Caco-2 (cell line): Measurements from ENCODE around the gene GUCD1. TPM values are rescaled to one million over a fixed set of nuclear protein-coding genes. Genes with fewer than 3 reads are reported as not detected.

Experiments
- BruUV-seq: library from RNA; stranded (reverse); fragments of 400-500 nt; replicated peaks from 2 replicates; lab custom pipeline; 2021; lab: Mats Ljungman, UMichigan
- CTCF ChIA-PET: fragments of 300-600 bp; sonication (Branson Sonifier 250); formaldehyde crosslinking; loops from one replicate; lab custom pipeline; 2022; ENCODE audit warnings: antibody characterized with exemption; lab: Charles Lee
- POLR2A ChIA-PET: fragments of 300-600 bp; sonication (Branson Sonifier 250); formaldehyde crosslinking; loops from one replicate; lab custom pipeline; 2022; ENCODE audit warnings: antibody characterized with exemption; lab: Charles Lee
- DNase-seq, 2 experiments: peaks; one replicate each; pipeline versions ENCODE4 v3.0.0 to v3.0.0-alpha.2; 2020 to 2022
- H3K27me3 ChIP-seq: replicated peaks from 2 replicates; pipeline ENCODE4 v1.6.0; 2011; ENCODE audit warnings: low read length; ENCODE audit not compliant: control insufficient read depth, insufficient read depth
- H3K36me3 ChIP-seq: 2 replicates; pipeline ENCODE4 v1.5.1; 2011; ENCODE audit warnings: low read length; ENCODE audit not compliant: control insufficient read depth, insufficient read depth
- H3K4me1 ChIP-seq: fragments of 250-450 bp; sonication (Bioruptor Pico); 2 replicates; pipeline ENCODE4 v1.5.1; 2020; ENCODE audit warnings: mild to moderate bottlenecking
- H3K4me3 ChIP-seq: 2 replicates; pipeline ENCODE4 v1.5.1; 2011; ENCODE audit warnings: low read depth, mild to moderate bottlenecking, control low read depth, low read length
- H3K9me3 ChIP-seq: fragments of 250-450 bp; sonication (Bioruptor Pico); 2 replicates; pipeline ENCODE4 v1.5.1; 2020; ENCODE audit warnings: mild to moderate bottlenecking, moderate library complexity
- H3K27ac Mint-ChIP-seq: one replicate; pipeline ENCODE4 v1.8.0; 2022; ENCODE audit warnings: mixed read lengths; ENCODE audit not compliant: unreplicated experiment
- H3K27me3 Mint-ChIP-seq: one replicate; pipeline ENCODE4 v1.8.0; 2022; ENCODE audit warnings: mixed read lengths; ENCODE audit not compliant: insufficient read depth, unreplicated experiment
- H3K36me3 Mint-ChIP-seq: one replicate; pipeline ENCODE4 v1.8.0; 2022; ENCODE audit warnings: mild to moderate bottlenecking, mixed read lengths; ENCODE audit not compliant: insufficient read depth, unreplicated experiment
- H3K4me1 Mint-ChIP-seq: one replicate; pipeline ENCODE4 v1.8.0; 2022; ENCODE audit warnings: low read depth, mixed read lengths; ENCODE audit not compliant: unreplicated experiment
- H3K4me3 Mint-ChIP-seq: one replicate; pipeline ENCODE4 v1.8.0; 2022; ENCODE audit warnings: mild to moderate bottlenecking, moderate library complexity, mixed read lengths; ENCODE audit not compliant: unreplicated experiment
- H3K9me3 Mint-ChIP-seq: one replicate; pipeline ENCODE4 v1.8.0; 2022; ENCODE audit warnings: mixed read lengths; ENCODE audit not compliant: unreplicated experiment
- CTCF ChIP-seq, 2 experiments: fragments of 200-600 bp in 1 of 2; IDR thresholded peaks; 1 replicate in 1 of 2; 2 replicates in 1 of 2; pipeline versions ENCODE4 v1.5.1 to v1.8.0; 2011 to 2022; ENCODE audit warnings: antibody characterized with exemption in 1 of 2, control low read depth in 1 of 2, inconsistent platforms in 1 of 2, low read depth in 1 of 2, low read length in 1 of 2, mild to moderate bottlenecking in 1 of 2, moderate library complexity in 1 of 2; ENCODE audit not compliant: insufficient read depth in 1 of 2, severe bottlenecking in 1 of 2, unreplicated experiment in 1 of 2
- intact Hi-C: fragments of 100-400 bp; cut with micrococcal nuclease; formaldehyde crosslinking; loops from one replicate; pipeline ENCODE4 v1.10.0; 2022; ENCODE audit not compliant: unreplicated experiment
- total RNA-seq: library from RNA; stranded (reverse); gene quantifications from 2 replicates; pipeline ENCODE4 v1.2.3, GENCODE V29; 2022

The GUCD1 gene
- total RNA-seq, 1 experiment from 2014 or later = 127 TPM

GRCh38 chr22:24543679-24544243, 11.2 kb downstream of the GUCD1 start:
- intact Hi-C loops = no loop called here
- peaks cover 65% of the 10 kb centered on the region for H3K36me3 Mint-ChIP-seq
- H3K4me1 ChIP-seq = no peaks in the 10 kb centered on the region
- CTCF ChIA-PET = no interaction called here
- H3K9me3 Mint-ChIP-seq = no peaks in the 10 kb centered on the region
- BruUV-seq = no TSS peak
- H3K4me3 Mint-ChIP-seq = no peak overlapping the region
- no peak overlapping the region for H3K4me3 ChIP-seq
- no peak overlapping the region for H3K27ac Mint-ChIP-seq
- POLR2A ChIA-PET = no interaction called here
- no peaks in the 10 kb centered on the region for H3K27me3 Mint-ChIP-seq
- no peak for DNase-seq
- H3K4me1 Mint-ChIP-seq = no peaks in the 10 kb centered on the region
- no peaks in the 10 kb centered on the region for H3K27me3 ChIP-seq
- no peaks in the 10 kb centered on the region for H3K9me3 ChIP-seq
- H3K36me3 ChIP-seq = peaks cover 22% of the 10 kb centered on the region
- TF ChIP-seq CTCF (IDR thresholded peaks at IDR 0.05; ENCODE audit: insufficient read depth in 1 of 2, low read depth in 1 of 2, low read length in 1 of 2, severe bottlenecking in 1 of 2, unreplicated experiment in 1 of 2) = no peak

GRCh38 chr22:24543185-24543601, 11.7 kb downstream of the GUCD1 start:
- no peak overlapping the region for H3K4me3 Mint-ChIP-seq
- peaks cover 61% of the 10 kb centered on the region for H3K36me3 Mint-ChIP-seq
- H3K27ac Mint-ChIP-seq = no peak overlapping the region
- no peak overlapping the region for H3K4me3 ChIP-seq
- BruUV-seq = no TSS peak
- no peaks in the 10 kb centered on the region for H3K27me3 Mint-ChIP-seq
- ChIA-PET POLR2A (no interaction called here), CTCF (no interaction called here)
- H3K9me3 ChIP-seq = no peaks in the 10 kb centered on the region
- peaks cover 22% of the 10 kb centered on the region for H3K36me3 ChIP-seq
- no peak for DNase-seq
- no peaks in the 10 kb centered on the region for H3K27me3 ChIP-seq
- TF ChIP-seq CTCF (IDR thresholded peaks at IDR 0.05; ENCODE audit: insufficient read depth in 1 of 2, low read depth in 1 of 2, low read length in 1 of 2, severe bottlenecking in 1 of 2, unreplicated experiment in 1 of 2) = no peak
- H3K4me1 ChIP-seq = no peaks in the 10 kb centered on the region
- no peaks in the 10 kb centered on the region for H3K9me3 Mint-ChIP-seq
- intact Hi-C loops = no loop called here
- H3K4me1 Mint-ChIP-seq = no peaks in the 10 kb centered on the region

GRCh38 chr22:24542641-24543040, 12.3 kb downstream of the GUCD1 start:
- Histone ChIP-seq H3K36me3 (peaks cover 19% of the 10 kb centered on the region), H3K9me3 (no peaks in the 10 kb centered on the region), H3K27me3 (no peaks in the 10 kb centered on the region), H3K4me1 (no peaks in the 10 kb centered on the region), H3K4me3 (no peak overlapping the region)
- intact Hi-C loops = no loop called here
- Mint-ChIP-seq H3K4me3 (no peak overlapping the region), H3K4me1 (no peaks in the 10 kb centered on the region), H3K27me3 (no peaks in the 10 kb centered on the region), H3K27ac (no peak overlapping the region), H3K36me3 (peaks cover 57% of the 10 kb centered on the region), H3K9me3 (no peaks in the 10 kb centered on the region)
- BruUV-seq = no TSS peak
- no peak for DNase-seq
- ChIA-PET POLR2A (no interaction called here), CTCF (no interaction called here)
- no peak for TF ChIP-seq CTCF (IDR thresholded peaks at IDR 0.05; ENCODE audit: insufficient read depth in 1 of 2, low read depth in 1 of 2, low read length in 1 of 2, severe bottlenecking in 1 of 2, unreplicated experiment in 1 of 2)
